ENCODE results near the gene PRKN.

Gene PRKN

DNA sequence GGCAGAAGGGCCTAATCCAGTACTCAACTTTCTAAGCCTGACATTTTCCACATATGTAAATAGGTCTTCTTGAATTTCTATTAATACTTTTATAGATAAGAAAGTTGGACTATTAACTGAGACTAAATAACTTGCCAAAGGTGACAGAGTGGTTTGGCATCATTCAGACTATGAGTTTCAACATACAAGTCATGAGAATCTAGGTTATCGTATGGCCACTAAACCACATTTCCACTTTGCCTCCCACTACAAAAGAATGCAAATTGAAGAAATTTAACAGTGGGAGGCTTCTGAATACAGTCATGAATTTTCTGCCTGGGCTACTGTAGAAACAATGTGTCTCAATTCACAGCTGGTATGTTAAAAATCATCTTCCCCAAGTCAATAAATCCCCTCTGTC is 922.7 kb downstream of the PRKN start:
- TF ChIP-seq, protein P1, sequence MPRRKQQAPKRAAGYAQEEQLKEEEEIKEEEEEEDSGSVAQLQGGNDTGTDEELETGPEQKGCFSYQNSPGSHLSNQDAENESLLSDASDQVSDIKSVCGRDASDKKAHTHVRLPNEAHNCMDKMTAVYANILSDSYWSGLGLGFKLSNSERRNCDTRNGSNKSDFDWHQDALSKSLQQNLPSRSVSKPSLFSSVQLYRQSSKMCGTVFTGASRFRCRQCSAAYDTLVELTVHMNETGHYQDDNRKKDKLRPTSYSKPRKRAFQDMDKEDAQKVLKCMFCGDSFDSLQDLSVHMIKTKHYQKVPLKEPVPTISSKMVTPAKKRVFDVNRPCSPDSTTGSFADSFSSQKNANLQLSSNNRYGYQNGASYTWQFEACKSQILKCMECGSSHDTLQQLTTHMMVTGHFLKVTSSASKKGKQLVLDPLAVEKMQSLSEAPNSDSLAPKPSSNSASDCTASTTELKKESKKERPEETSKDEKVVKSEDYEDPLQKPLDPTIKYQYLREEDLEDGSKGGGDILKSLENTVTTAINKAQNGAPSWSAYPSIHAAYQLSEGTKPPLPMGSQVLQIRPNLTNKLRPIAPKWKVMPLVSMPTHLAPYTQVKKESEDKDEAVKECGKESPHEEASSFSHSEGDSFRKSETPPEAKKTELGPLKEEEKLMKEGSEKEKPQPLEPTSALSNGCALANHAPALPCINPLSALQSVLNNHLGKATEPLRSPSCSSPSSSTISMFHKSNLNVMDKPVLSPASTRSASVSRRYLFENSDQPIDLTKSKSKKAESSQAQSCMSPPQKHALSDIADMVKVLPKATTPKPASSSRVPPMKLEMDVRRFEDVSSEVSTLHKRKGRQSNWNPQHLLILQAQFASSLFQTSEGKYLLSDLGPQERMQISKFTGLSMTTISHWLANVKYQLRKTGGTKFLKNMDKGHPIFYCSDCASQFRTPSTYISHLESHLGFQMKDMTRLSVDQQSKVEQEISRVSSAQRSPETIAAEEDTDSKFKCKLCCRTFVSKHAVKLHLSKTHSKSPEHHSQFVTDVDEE (CRISPR knock-in tag; IDR thresholded peaks at IDR 0.05) = no peak

DNA sequence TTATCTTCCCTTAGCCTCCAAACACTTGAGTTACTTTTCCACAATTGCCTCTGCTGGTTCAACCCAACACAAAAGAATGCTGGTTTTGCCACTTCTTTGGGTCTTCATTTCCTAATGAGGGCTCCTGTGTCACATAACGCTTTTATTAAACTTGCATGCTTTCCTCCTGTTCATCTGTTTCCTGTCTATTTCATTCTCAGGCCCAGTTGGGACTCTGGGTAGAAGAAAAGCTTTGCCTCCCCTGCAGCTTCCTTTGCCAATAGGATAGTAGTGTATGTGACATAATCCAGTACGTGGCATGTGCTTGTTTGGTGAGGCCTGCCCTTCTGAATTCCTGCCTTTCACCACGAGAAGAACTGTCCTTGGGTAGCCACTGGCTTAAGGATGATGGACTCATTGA is 924.4 kb downstream of the PRKN start:
- no peak for ATAC-seq
- TF ChIP-seq, protein P2, sequence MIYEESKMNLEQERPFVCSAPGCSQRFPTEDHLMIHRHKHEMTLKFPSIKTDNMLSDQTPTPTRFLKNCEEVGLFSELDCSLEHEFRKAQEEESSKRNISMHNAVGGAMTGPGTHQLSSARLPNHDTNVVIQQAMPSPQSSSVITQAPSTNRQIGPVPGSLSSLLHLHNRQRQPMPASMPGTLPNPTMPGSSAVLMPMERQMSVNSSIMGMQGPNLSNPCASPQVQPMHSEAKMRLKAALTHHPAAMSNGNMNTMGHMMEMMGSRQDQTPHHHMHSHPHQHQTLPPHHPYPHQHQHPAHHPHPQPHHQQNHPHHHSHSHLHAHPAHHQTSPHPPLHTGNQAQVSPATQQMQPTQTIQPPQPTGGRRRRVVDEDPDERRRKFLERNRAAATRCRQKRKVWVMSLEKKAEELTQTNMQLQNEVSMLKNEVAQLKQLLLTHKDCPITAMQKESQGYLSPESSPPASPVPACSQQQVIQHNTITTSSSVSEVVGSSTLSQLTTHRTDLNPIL (CRISPR knock-in tag; IDR thresholded peaks at IDR 0.05; ENCODE audit: low read depth) = no peak
- no peak for TF ChIP-seq ZNF8 (CRISPR knock-in tag; IDR thresholded peaks at IDR 0.05)
- TF ChIP-seq ISL1 (CRISPR knock-in tag; IDR thresholded peaks at IDR 0.05) = no peak
- no peak for TF ChIP-seq ESRRG (CRISPR knock-in tag; IDR thresholded peaks at IDR 0.05)
- TF ChIP-seq SNAI2 (CRISPR knock-in tag; IDR thresholded peaks at IDR 0.05) = no peak
- TF ChIP-seq, protein P3, sequence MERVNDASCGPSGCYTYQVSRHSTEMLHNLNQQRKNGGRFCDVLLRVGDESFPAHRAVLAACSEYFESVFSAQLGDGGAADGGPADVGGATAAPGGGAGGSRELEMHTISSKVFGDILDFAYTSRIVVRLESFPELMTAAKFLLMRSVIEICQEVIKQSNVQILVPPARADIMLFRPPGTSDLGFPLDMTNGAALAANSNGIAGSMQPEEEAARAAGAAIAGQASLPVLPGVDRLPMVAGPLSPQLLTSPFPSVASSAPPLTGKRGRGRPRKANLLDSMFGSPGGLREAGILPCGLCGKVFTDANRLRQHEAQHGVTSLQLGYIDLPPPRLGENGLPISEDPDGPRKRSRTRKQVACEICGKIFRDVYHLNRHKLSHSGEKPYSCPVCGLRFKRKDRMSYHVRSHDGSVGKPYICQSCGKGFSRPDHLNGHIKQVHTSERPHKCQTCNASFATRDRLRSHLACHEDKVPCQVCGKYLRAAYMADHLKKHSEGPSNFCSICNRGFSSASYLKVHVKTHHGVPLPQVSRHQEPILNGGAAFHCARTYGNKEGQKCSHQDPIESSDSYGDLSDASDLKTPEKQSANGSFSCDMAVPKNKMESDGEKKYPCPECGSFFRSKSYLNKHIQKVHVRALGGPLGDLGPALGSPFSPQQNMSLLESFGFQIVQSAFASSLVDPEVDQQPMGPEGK (CRISPR knock-in tag; IDR thresholded peaks at IDR 0.05; ENCODE audit: borderline replicate concordance) = no peak
- no peak for TF ChIP-seq TOX (CRISPR knock-in tag; IDR thresholded peaks at IDR 0.05; ENCODE audit: borderline replicate concordance)
- TF ChIP-seq, protein P4, sequence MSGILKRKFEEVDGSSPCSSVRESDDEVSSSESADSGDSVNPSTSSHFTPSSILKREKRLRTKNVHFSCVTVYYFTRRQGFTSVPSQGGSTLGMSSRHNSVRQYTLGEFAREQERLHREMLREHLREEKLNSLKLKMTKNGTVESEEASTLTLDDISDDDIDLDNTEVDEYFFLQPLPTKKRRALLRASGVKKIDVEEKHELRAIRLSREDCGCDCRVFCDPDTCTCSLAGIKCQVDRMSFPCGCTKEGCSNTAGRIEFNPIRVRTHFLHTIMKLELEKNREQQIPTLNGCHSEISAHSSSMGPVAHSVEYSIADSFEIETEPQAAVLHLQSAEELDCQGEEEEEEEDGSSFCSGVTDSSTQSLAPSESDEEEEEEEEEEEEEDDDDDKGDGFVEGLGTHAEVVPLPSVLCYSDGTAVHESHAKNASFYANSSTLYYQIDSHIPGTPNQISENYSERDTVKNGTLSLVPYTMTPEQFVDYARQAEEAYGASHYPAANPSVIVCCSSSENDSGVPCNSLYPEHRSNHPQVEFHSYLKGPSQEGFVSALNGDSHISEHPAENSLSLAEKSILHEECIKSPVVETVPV (CRISPR knock-in tag; IDR thresholded peaks at IDR 0.05) = no peak
- TF ChIP-seq CSDC2 (CRISPR knock-in tag; IDR thresholded peaks at IDR 0.05) = no peak
- TF ChIP-seq ZNF70 (CRISPR knock-in tag; IDR thresholded peaks at IDR 0.05) = no peak
- no peak for TF ChIP-seq GLIS3 (CRISPR knock-in tag; IDR thresholded peaks at IDR 0.05)
- no peak for TF ChIP-seq PPARA (CRISPR knock-in tag; IDR thresholded peaks at IDR 0.05; ENCODE audit: borderline replicate concordance)
- no peak for TF ChIP-seq ZFP30 (CRISPR knock-in tag; IDR thresholded peaks at IDR 0.05)
- TF ChIP-seq TCF4 (CRISPR knock-in tag; IDR thresholded peaks at IDR 0.05; ENCODE audit: borderline replicate concordance) = no peak
- no peak for TF ChIP-seq ZC3H10 (CRISPR knock-in tag; IDR thresholded peaks at IDR 0.05)
- TF ChIP-seq ZFP3 (CRISPR knock-in tag; IDR thresholded peaks at IDR 0.05) = no peak
- no peak for TF ChIP-seq ZNF565 (CRISPR knock-in tag; conservative IDR thresholded peaks at IDR 0.05; ENCODE audit: low read depth)
- TF ChIP-seq BACH2 (CRISPR knock-in tag; IDR thresholded peaks at IDR 0.05; ENCODE audit: borderline replicate concordance) = no peak

More for the DNA sequence above, 922.7 kb downstream of the PRKN start:
- no peak for ATAC-seq

DNA sequence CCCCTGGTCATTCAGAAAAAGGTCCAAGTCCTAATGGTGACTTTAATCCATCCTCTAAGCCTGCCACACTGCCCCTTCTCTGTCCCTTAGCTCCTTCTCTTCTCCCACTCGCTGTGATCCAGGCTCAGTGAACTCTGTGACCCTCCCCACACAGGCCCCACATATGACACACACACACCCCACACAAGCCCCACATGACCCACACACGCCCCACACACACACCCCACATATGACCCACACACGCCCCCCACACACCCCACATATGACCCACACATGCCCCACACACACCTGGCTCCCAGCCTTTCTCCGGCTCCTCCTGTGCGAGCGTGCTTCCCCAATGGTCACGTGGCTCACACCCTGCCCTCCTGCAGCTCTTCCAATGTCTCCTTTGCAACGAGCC is 925.3 kb downstream of the PRKN start:
- ATAC-seq = no peak
- TF ChIP-seq, protein P5, sequence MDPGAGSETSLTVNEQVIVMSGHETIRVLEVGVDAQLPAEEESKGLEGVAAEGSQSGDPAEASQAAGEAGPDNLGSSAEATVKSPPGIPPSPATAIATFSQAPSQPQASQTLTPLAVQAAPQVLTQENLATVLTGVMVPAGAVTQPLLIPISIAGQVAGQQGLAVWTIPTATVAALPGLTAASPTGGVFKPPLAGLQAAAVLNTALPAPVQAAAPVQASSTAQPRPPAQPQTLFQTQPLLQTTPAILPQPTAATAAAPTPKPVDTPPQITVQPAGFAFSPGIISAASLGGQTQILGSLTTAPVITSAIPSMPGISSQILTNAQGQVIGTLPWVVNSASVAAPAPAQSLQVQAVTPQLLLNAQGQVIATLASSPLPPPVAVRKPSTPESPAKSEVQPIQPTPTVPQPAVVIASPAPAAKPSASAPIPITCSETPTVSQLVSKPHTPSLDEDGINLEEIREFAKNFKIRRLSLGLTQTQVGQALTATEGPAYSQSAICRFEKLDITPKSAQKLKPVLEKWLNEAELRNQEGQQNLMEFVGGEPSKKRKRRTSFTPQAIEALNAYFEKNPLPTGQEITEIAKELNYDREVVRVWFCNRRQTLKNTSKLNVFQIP (CRISPR knock-in tag; IDR thresholded peaks at IDR 0.05; ENCODE audit: borderline replicate concordance, low read depth) = no peak
- TF ChIP-seq GLIS3 (CRISPR knock-in tag; IDR thresholded peaks at IDR 0.05) (no peak), ESRRG (CRISPR knock-in tag; IDR thresholded peaks at IDR 0.05) (no peak)

DNA sequence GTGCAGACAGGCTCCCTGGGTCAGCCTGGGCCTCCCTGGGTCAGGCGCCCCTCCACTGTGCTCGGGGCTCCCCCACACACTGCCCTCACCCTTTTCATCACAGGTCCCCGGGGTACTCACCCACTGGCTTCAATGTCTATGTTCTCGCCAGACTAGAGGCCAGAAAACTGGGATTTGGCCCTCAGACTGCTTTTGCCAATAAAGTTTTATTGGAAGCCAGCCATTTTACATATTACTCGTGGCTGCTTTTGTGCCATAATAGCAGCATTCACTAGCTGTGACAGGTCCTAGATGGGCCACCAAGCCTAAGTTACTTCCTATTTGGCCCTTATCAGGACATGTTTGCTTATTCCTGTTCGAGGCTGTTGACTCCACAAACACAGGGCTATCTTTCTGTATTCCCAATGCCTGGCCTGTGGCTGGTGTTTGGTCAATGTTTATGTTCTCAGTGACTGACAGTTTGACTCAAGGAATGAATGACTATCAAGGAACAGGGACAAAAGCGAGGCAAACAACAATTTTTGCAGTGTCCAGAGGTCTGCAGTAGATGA is 928.6 kb downstream of the PRKN start:
- no peak for TF ChIP-seq ZNF70 (CRISPR knock-in tag; IDR thresholded peaks at IDR 0.05)
- TF ChIP-seq ISL1 (CRISPR knock-in tag; IDR thresholded peaks at IDR 0.05) = no peak
- TF ChIP-seq ESRRG (CRISPR knock-in tag; IDR thresholded peaks at IDR 0.05) = no peak
- no peak for ATAC-seq

All from SK-N-SH treated with all-trans-retinoic acid at 6 μM for 48 hours (cell line).